Posterior cingulate gyrus (tissue), 11 donors: ENCODE data around the gene TMEM223.
"Not testable (repeated sequence)": the region's sequence is repeated elsewhere in the genome, so short reads cannot be mapped to it uniquely, and the experiment has no call there.

Source experiments
- DNase-seq, 10 donors: peaks; one replicate each; pipeline versions ENCODE4 v3.0.0 to v3.0.0-alpha.2; 2020 to 2021; ENCODE audit warnings: mixed read lengths in 3 of 10
- intact Hi-C: fragments of 100-400 bp; cut with DNase I; formaldehyde crosslinking; loops from one replicate; pipeline ENCODE4 v1.15.1; 2023

TMEM223 gene

DNA sequence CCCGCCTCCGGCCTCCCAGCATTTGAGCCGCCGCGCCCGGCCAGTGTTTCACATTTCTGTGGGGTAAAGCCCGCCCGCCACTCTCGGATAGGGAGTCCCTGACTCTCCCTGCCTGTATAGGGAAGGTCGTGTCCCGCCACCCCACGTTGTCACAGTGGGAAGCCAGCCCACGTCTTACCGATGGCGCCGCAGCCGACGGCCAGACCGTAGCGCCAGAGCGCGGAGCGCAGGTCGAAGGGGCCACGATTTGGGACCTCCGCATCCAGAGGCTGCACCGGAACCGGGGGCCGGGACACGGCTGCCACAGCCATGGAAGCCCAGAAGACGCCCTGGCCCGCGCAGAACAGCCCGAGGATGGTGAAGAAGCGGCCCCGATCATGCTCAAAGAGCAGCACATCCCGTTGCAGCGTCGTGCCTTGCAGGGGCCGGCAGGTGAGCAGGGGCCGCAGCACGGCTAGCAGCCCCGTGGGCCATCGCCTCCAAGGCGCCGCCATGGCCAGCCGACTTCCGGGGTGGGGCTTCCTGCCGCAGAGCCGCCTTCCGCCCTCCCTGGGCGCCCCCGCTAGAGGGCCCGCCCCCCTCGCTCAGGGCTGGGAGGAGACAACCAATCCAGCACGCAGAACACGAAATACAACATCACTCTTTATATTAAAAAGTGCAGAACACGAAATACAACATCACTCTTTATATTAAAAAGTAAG is at the start of gene TMEM223:
TMEM223 (minus strand) TSS at position 506 of the 701 bp plus-strand sequence; CDS start at position 494, 12 bp downstream.
- intact Hi-C loops, result loop anchor here (5.0 kb wide), 1 partner anchor 41 kb away; the partner anchor contains the start of genes STX5 and TEX54

GRCh38 chr11:62840721-62841360 is 49.0 kb upstream of the TMEM223 start:
- peak in 9 of 10 donors; percentile 20 to 90 (median 43) for DNase-seq
- intact Hi-C loops, result loop anchor here (5.0 kb wide), 1 partner anchor 54 kb away; the partner anchor contains the start of gene TMEM179B

More for the DNA sequence above, at the start of gene TMEM223:
- DNase-seq, result peak; percentile 83 to 99 (median 92)

DNA sequence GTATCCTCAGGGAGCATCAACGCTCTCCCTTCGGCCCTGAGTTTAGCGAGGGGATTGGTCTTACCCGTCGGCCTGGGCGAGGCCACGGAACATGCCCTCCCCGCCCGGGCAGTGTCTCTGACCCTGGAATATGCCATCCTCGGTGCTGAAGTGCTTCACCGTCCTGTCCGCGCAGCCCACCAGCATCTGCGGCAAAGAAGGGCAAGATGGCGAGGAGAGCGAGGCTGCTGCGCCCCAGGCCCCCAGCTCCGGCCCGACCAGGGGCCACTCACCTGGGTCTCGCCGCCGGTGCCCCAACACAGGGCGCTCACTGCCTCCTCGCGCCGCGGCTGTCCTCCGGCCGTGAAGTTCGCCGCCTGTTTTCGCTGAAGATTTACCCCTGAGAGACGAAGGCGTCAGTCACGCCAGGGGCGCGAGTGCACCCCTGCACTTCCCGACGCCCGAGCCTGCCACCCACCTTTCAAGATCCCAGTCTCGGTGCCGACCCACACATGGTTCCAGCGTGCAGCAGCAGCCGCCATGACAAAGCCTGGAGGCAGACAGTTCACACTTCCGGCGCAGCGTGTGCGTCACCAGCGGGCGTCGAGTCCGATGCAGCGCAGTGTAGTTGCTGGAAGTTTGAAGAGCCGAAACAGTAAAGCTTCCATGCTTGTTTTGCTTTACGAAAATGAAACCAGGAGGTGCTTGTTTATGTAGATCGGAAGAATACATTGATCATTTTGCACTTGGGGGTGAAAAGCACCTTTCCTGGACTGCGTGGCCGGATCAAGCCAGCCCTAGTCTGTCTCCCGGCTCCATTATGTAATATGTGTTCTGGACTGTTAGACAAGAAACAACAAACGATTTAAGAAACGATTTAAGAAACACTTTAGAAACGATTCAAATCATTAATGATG is 47.5 kb upstream of the TMEM223 start, which contains the start of gene WDR74:
WDR74 (minus strand) TSS at position 541 of the 896 bp plus-strand sequence; CDS start at position 521, 20 bp downstream.
- peak; percentile 92 to 99 (median 94) for DNase-seq
- intact Hi-C loops, result loop anchor here (1.0 to 10.0 kb wide), 2 partner anchors 17 to 114 kb away; partner anchors contain the start of genes HNRNPUL2 and TTC9C

DNA sequence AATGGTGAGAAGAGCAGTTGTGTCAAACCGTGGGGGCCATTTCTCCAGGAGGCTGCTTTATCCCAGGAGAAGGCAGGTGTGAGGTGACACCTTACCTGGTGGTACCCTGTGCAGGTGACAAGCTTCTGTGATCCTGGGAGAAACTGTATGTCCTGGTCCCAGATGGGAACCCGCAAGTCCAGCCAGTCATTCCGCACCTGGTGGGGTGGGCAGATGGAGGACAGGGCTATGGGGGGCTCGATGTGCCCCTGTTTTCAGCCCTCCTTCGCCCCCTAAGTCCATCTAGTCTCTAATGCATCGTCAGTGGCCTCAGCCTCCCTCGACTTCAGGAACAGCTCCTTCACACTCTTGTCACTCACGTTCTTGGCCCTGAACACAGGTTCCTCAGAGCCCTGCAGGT is 43.5 kb upstream of the TMEM223 start:
- peak in 1 of 10 donors; percentile 66 for DNase-seq
- intact Hi-C loops, result loop anchor here (10.0 kb wide), 1 partner anchor 111 kb away; the partner anchor contains the start of genes HNRNPUL2 and TTC9C

DNA sequence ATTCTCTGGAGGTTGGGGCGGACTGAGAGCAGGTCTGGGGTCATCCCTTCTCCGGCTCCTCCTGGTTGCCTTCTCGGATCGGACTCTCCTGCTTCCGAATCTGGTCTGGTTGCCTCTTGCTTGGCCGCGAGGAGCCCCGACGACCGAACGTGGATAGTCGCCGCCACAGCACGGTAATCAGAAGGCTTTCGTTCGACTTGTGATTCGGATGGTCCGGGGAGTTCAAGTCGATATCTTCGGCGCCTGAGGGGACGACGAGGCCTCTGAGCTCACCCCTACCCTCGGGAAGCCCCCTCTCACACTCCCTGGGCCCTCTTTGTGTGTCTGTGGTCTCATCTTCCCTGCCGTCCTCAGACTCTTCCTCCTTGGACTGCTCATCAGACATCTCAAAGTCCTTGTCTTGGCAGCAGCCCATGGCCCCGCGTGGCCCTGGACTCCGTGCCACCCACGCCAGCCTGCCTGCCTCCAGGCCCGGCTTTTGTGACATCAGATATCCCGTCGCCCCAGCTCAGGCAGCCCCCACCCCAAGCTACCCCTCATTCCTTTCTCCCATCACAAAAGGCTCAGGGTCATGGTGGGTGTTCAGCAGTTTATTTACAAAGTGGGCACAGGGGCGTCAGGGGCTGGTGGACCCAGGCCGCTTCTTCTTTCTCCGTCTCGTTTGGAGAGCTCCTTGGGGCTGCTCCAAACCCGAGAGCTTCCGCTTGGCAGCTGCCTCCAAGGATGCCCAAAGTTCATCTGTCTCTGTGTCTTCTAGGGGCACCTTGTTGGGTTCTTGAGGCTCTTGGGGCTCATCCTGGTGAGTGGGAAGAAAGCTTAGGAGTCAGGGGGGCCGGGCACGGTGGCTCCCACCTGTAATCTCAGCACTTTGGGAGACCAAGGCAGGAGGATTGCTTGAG is 40.8 kb upstream of the TMEM223 start, which contains the start of gene TEX54:
TEX54 (minus strand) TSS at position 506 of the 899 bp plus-strand sequence.
- peak in 4 of 10 donors; percentile 2 to 81 (median 13) for DNase-seq
- intact Hi-C loops, result loop anchor here (5.0 to 10.0 kb wide), 2 partner anchors 40 to 108 kb away; partner anchors contain the start of genes HNRNPUL2, TMEM223 and TTC9C

DNA sequence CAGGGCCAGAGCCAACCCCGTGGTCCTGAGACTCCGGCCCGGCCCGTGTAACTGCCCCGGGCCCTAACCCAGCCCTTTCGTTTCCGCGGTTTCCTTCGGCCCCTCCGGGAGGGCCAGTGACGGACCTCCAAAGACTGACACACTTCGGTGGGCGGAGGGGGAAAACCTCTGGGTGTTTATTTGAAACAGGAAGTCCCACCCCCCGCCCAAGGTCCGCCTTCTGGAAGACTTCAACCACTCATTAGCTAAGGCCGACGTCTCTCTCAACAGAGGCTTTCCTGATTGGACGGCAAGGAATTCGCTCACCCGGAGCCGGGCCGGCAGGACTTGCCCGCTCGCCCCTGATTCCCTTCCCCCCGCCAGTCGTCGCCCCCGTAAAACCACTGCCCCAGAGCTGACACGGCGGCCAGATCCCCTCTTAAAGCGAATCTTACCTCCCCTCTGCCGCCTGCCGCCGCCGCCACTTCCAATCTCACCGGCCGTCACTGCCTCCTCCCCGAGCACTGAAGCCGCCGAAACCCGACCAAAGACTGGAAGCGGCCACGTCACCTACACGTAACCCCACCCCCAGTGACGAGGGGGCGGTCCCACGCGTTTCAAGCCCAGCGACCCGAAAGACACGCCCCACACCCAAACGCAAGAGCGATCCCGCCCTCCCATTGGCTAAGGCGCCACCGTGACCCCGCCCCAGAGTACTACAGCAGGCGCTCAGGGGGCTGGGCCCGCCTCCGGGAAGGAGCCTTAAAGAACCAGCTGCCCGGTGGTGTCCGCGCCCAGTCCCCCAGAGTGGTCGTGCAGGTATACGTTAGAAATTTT is 39.9 kb upstream of the TMEM223 start, which contains the start of gene STX5:
STX5 (minus strand) TSS at position 532 of the 816 bp plus-strand sequence. CDS start 808 bp downstream, outside the sequence.
- intact Hi-C loops, result loop anchor here (5.0 to 10.0 kb wide), 2 partner anchors 39 to 107 kb away; partner anchors contain the start of genes HNRNPUL2, TMEM223 and TTC9C
- peak; percentile 100 for DNase-seq

- no peak for DNase-seq
Observed at GRCh38 chr11:62830904-62831519, 39.2 kb upstream of the TMEM223 start.

GRCh38 chr11:62828130-62828529 is 36.3 kb upstream of the TMEM223 start:
- intact Hi-C loops, result not testable (repeated sequence)
- DNase-seq, result peak in 1 of 10 donors; percentile 3

More at GRCh38 chr11:62830904-62831519, 39.2 kb upstream of the TMEM223 start:
- intact Hi-C loops, result loop anchor here (5.0 to 10.0 kb wide), 2 partner anchors 39 to 106 kb away; partner anchors contain the start of genes HNRNPUL2, TMEM223 and TTC9C

- intact Hi-C loops, result no loop called here
- DNase-seq, result peak in 1 of 10 donors; percentile 5
Observed at GRCh38 chr11:62823677-62824076, 31.9 kb upstream of the TMEM223 start.

- intact Hi-C loops, result no loop called here
Observed at GRCh38 chr11:62817129-62817528, 25.3 kb upstream of the TMEM223 start.

DNA sequence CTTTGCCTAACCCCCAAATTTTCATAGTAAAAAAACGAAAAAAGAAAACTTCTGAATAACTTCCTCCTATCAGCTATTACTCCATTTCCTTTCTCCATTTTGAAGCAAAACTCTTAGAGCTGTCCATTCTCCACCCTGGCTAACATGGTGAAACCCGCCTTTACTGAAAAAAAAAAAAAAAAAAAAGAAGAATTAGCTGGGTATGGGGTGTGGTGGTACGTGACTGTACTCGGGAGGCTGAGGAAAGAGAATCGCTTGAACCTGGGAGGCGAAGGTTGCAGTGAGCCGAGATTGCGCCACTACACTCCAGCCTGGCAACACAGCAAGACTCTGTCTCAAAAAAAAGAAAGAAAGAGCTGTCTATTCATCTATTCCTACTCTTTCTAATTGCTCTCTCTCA is 24.8 kb upstream of the TMEM223 start:
- intact Hi-C loops, result no loop called here
- peak in 1 of 10 donors; percentile 13 for DNase-seq

More at GRCh38 chr11:62817129-62817528, 25.3 kb upstream of the TMEM223 start:
- no peak for DNase-seq

GRCh38 chr11:62811659-62812058 is 19.9 kb upstream of the TMEM223 start:
- peak in 1 of 10 donors; percentile 1 for DNase-seq
- intact Hi-C loops, result no loop called here

DNA sequence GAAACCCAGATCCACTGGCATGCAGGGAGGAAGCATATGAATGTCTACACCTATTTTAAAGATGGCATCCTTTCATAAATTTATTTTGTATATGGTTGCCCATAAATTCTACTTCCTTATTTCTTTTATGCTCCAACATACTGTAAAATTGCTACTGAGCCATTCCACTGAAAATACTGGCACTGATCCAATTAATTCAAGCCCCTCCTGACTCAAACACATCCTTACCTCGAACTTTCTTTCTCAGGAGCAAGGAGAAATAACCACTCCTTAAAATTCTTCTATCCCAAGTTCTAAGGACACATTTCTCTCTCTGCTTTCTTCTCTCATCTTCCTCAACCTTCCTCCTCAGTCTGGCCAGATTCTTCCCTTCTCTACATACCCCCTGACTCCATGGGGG is 18.9 kb upstream of the TMEM223 start:
- DNase-seq, result peak in 1 of 10 donors; percentile 1
- intact Hi-C loops, result no loop called here

- DNase-seq, result peak in 1 of 10 donors; percentile 72
- intact Hi-C loops, result no loop called here
Observed at GRCh38 chr11:62806611-62807121, 14.9 kb upstream of the TMEM223 start.

DNA sequence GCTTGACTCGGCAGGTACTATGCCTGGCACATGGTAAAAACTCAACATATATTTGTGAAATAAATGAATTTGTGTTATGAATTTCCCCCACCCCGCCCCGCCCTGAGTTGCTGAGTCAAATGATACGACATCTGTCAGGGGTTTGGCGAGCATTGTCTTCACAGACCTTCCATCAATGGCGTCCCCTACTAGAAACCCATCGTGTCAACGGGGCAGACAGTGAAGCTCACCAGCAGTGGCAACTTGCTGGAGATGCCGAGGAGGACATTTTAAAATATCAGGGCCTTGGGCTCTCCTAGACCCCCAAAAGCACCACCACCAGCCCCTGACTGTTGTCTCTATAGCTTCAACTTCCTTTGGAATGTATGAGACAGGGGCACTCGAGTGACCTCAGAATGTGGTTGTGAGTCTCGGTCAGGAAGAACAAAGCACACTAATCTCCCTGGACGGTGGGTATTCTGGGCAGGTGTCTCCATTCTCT is 14.2 kb upstream of the TMEM223 start:
- peak in 1 of 10 donors; percentile 34 for DNase-seq
- intact Hi-C loops, result loop anchor here (2.0 kb wide), 1 partner anchor 51 kb away; the partner anchor contains the start of gene ZBTB3

DNA sequence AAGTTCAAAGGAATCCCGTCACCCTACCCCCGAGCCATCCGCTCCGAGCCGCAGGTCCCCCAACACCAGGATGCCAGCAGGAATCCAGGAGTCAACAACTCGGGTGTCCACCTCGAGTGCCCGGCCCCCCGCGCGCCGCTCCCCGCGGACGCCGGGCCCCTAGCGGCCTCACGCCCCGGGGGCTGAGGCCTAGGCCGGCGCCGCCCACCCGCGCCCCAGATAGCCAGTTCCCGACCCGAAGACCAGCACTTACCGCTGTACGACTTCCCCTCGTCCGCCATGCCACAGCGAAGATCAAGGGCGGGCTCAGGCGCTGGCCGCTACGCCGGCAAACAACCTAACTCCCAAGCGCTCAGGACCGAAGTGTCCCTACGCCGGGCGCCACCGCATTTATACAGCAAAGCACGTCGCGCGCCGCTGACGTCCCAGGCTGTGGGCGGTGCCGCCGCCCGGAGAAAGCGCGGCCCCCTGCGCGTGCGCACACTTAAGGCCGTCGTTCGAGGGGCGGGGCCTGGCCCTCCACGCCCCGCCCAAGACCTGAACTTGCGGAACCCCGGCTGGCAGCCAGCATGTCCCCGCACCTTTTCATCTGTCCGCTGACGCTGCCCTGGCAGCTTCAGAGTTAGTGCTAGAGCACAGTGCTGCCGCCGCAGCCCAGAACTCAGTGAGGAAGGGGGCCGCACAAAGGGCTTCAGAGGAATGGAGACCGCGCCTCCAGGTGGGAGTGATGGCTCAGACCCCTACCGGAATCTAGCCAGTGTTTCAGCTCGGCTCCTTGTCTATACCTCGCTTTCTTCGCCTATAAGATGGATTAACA is 13.5 kb upstream of the TMEM223 start, which contains the start of gene NXF1:
NXF1 (minus strand) TSS at position 365 of the 817 bp plus-strand sequence; CDS start at position 281, 84 bp downstream.
- intact Hi-C loops, result loop anchor here (2.0 kb wide), 1 partner anchor 50 kb away; the partner anchor contains the start of gene ZBTB3

More for the DNA sequence above, 13.5 kb upstream of the TMEM223 start, which contains the start of gene NXF1:
- peak; percentile 92 to 99 (median 94) for DNase-seq
